22Rv1 (cell line): ENCODE data around the gene MCM7.

Experiments
- CTCF ChIP-seq: fragments of 450-650 bp; IDR thresholded peaks from 2 replicates; pipeline ENCODE4 v1.5.1; 2017; ENCODE audit warnings: mild to moderate bottlenecking
- ZFX ChIP-seq: fragments of 450-650 bp; IDR thresholded peaks from 2 replicates; pipeline ENCODE4 v1.6.1; 2017; ENCODE audit warnings: antibody characterized with exemption, borderline replicate concordance

- TF ChIP-seq CTCF (no peak), ZFX (no peak)
Measured at GRCh38 chr7:100088621-100089457, 12.4 kb downstream of the MCM7 start, which contains the start of gene COPS6.
